GM12878 (cell line): Measurements from ENCODE around the gene SLX4IP. TPM values are rescaled to one million over a fixed set of nuclear protein-coding genes. Genes with fewer than 3 reads are reported as not detected.

Experiments
- ATAC-seq: fragments of 200-7000 bp; cut with Tn5 transposase; 3 replicates; pipeline ENCODE4 v1.9.1; 2020; ENCODE audit warnings: mild to moderate bottlenecking, moderate library complexity
- BruUV-seq: library from RNA; stranded (reverse); fragments of 400-500 nt; replicated peaks from 2 replicates; lab custom pipeline; 2021; lab: Mats Ljungman, UMichigan
- CTCF ChIA-PET: fragments of 300-600 bp; sonication (Branson Sonifier 250); formaldehyde crosslinking; extraction: SDS; loops from one replicate; lab custom pipeline; 2021; ENCODE audit warnings: inconsistent platforms; lab: Yijun Ruan, JAX
- POLR2A ChIA-PET: fragments of 350-600 bp; formaldehyde crosslinking; extraction: SDS; loops from one replicate; lab custom pipeline; 2021; ENCODE audit warnings: inconsistent platforms; lab: Charles Lee
- RAD21 ChIA-PET: fragments of 300-600 bp; sonication (Branson Sonifier 250); formaldehyde crosslinking; loops from one replicate; lab custom pipeline; 2023; ENCODE audit warnings: antibody characterized with exemption; ENCODE audit not compliant: unreplicated experiment; lab: Charles Lee
- SMC1A ChIA-PET: fragments of 300-600 bp; sonication (Branson Sonifier 250); formaldehyde crosslinking; loops from one replicate; lab custom pipeline; 2023; ENCODE audit not compliant: unreplicated experiment, uncharacterized antibody; lab: Charles Lee
- DNase-seq: peaks from one replicate; pipeline ENCODE4 v3.0.0-alpha.2; 2011; ENCODE audit warnings: low read depth, low spot score
- FAIRE-seq: peaks from 3 replicates; lab custom pipeline; 2011; peaks lifted over from hg19 to GRCh38; lab: Jason Lieb, UNC
- H2AFZ ChIP-seq: 2 replicates; pipeline ENCODE4 v1.6.0; 2011; ENCODE audit warnings: low read depth, low read length, control low read depth; ENCODE audit not compliant: control insufficient read depth
- H3K27ac ChIP-seq: 2 replicates; pipeline ENCODE4 v1.5.1; 2011; ENCODE audit warnings: control low read depth; ENCODE audit not compliant: control insufficient read depth, insufficient read depth
- H3K27me3 ChIP-seq, 2 experiments: replicated peaks in 1 of 2; 2 replicates each; pipeline versions ENCODE4 v1.6.0 to v1.6.1; 2011; ENCODE audit warnings: low read length in 1 of 2; ENCODE audit not compliant: control insufficient read depth in 2 of 2, insufficient read depth in 2 of 2
- H3K36me3 ChIP-seq, 2 experiments: 2 replicates each; pipeline ENCODE4 v1.5.1; 2011; ENCODE audit warnings: low read length in 1 of 2; ENCODE audit not compliant: control insufficient read depth in 2 of 2, insufficient read depth in 2 of 2
- H3K4me1 ChIP-seq: 2 replicates; pipeline ENCODE4 v1.6.1; 2011; ENCODE audit warnings: mild to moderate bottlenecking, low read length, moderate library complexity, mixed read lengths; ENCODE audit not compliant: control insufficient read depth, insufficient read depth
- H3K4me2 ChIP-seq: 2 replicates; pipeline ENCODE4 v1.6.0; 2011; ENCODE audit warnings: control low read depth; ENCODE audit not compliant: control insufficient read depth, insufficient read depth
- H3K4me3 ChIP-seq: fragments of 200-600 bp; sonication (generic); 2 replicates; pipeline ENCODE4 v1.5.1; 2016
- H3K79me2 ChIP-seq: 2 replicates; pipeline ENCODE4 v1.6.0; 2011; ENCODE audit warnings: low read length; ENCODE audit not compliant: control insufficient read depth, insufficient read depth
- H3K9ac ChIP-seq: 2 replicates; pipeline ENCODE4 v1.8.0; 2011; ENCODE audit warnings: low read length, control low read depth, mixed read lengths; ENCODE audit not compliant: control insufficient read depth, insufficient read depth
- H3K9me3 ChIP-seq: replicated peaks from 3 replicates; pipeline ENCODE4 v1.5.1; 2011; ENCODE audit warnings: mild to moderate bottlenecking, low read length; ENCODE audit not compliant: control insufficient read depth, insufficient read depth
- H4K20me1 ChIP-seq: 2 replicates; pipeline ENCODE4 v1.6.0; 2011; ENCODE audit not compliant: control insufficient read depth, insufficient read depth
- ATF3 ChIP-seq: IDR thresholded peaks from 2 replicates; pipeline ENCODE4 v1.6.1; 2011; ENCODE audit warnings: low read depth, mild to moderate bottlenecking, low read length, moderate library complexity, borderline replicate concordance; ENCODE audit errors: extremely low read depth
- CHD1 ChIP-seq: IDR thresholded peaks from 2 replicates; pipeline ENCODE4 v1.6.1; 2012; ENCODE audit warnings: low read depth, low read length, improper control_type of control experiment
- IKZF1 ChIP-seq: fragments of 450-650 bp; conservative IDR thresholded peaks from 2 replicates; pipeline ENCODE4 v1.6.1; 2017; ENCODE audit warnings: antibody characterized with exemption, mild to moderate bottlenecking
- NFYA ChIP-seq: IDR thresholded peaks from 2 replicates; pipeline ENCODE4 v1.6.1; 2011; ENCODE audit warnings: low read depth, mild to moderate bottlenecking, low read length, improper control_type of control experiment, borderline replicate concordance
- PAX5 ChIP-seq: IDR thresholded peaks from 2 replicates; pipeline ENCODE4 v1.6.1; 2011; ENCODE audit warnings: low read depth, low read length, borderline replicate concordance
- POLR2A ChIP-seq: IDR thresholded peaks from 2 replicates; pipeline ENCODE4 v1.6.1; 2011; ENCODE audit warnings: low read depth, mild to moderate bottlenecking, low read length
- SMAD5 ChIP-seq: IDR thresholded peaks from 2 replicates; pipeline ENCODE4 v1.6.1; 2016; ENCODE audit warnings: antibody characterized with exemption, low read depth
- SUZ12 ChIP-seq: fragments of 200-600 bp; sonication (generic); IDR thresholded peaks from one replicate; pipeline ENCODE4 v1.6.1; 2018; ENCODE audit warnings: antibody characterized with exemption, mild to moderate bottlenecking; ENCODE audit not compliant: unreplicated experiment
- TBL1XR1 ChIP-seq: IDR thresholded peaks from 2 replicates; pipeline ENCODE4 v1.6.1; 2012; ENCODE audit warnings: low read depth, low read length, improper control_type of control experiment
- WGBS: methylation state at CpG from one replicate; pipeline ENCODE4 v1.1.6; 2016; ENCODE audit warnings: low lambda C conversion rate; ENCODE audit not compliant: insufficient replicate concordance, insufficient coverage; ENCODE audit errors: missing lambda C conversion rate; 5-methylcytosine and 5-hydroxymethylcytosine counted together
- in situ Hi-C: fragments of 300-500 bp; cut with MboI; formaldehyde crosslinking; loops from 9 replicates; pipeline ENCODE4 v1.14.3; 2018; ENCODE audit warnings: mixed read lengths
- intact Hi-C: fragments of 100-400 bp; cut with micrococcal nuclease; formaldehyde crosslinking; loops from one replicate; pipeline ENCODE4 v1.14.2; 2022; ENCODE audit not compliant: unreplicated experiment
- polyA plus RNA-seq, 11 experiments: library from polyadenylated mRNA; depleted of rRNA in 4 of 11; unstranded in 6 of 11; stranded (reverse) in 5 of 11; fragments of >200 nt; fragmentation: Nextera tagmentation in 4 of 11; fragmentation: Illumina TruSeq in 1 of 11; extraction: Ambion mirVana in 4 of 11; extraction: Trizol in 1 of 11; gene quantifications; 1 replicate in 1 of 11; 2 replicates in 10 of 11; pipeline versions ENCODE4 v1.2.1 to v1.2.3, GENCODE V29; 2011 to 2016; ENCODE audit warnings: inconsistent platforms in 2 of 11, missing spikeins in 2 of 11, low read depth in 1 of 11
- total RNA-seq, 4 experiments: library from RNA; depleted of rRNA in 3 of 4; stranded (reverse); fragments of >200 nt in 3 of 4; fragmentation: Illumina TruSeq in 1 of 4; extraction: Trizol in 1 of 4; gene quantifications; 2 replicates each; pipeline versions ENCODE4 v1.2.1 to v1.2.3, GENCODE V29; 2013 to 2021

Gene SLX4IP
- total and polyA plus RNA-seq, 10 of the 15 experiments (the other 5 are each of a cell fraction or from before 2014, with no cell fraction given), result 2.2 to 11.0 (median 6.3) TPM

DNA sequence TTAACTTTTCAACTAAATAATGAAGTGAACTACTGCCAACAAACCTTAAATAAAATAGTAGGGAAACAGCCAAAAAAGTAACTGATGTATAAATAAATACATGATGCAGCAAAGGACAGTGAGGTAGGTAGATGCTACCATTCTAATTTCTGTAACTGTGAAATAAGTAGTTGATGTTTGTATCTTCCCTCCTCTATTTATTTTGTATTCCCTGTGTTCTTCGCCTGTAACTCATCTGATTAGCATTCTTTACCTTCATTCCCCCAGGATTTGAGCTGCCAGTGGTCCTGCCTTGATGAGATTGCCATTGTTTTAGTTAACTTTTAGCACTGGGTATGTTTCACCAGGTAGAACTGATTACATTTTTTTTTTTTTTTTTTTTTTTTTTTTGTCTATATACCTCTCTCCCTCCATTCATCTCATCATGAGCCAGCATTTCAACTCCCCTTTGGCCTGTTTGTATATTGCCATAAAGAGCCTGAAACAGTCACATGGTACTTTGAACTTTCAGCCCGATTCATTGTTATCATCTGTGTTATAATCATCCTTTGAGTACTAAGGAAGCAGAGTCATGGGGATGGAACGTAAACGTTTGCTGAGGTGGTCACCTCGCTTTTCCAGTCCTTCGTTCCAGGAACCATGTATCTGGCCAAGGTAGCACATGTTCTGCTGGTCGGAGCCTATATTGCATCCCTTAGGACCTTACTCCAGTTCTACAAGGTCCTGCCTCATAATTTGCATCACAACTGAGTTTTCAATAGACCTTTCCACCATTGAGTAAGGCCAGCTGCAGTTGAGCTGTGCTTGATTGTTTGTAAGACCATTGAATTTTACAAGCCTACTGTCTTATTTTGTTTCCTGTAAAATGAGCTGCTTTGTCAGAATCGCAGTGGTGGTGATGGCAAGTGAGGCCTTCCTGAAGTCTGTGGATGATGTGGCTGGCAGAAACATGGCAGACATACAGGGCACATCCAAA, 131.1 kb downstream of the SLX4IP start:
- ChIA-PET POLR2A (no interaction called here), CTCF (interaction anchor here (1.0 to 2.0 kb wide), 2 partner anchors 13 to 14 kb away, joined by 4 to 7 read pairs; no protein-coding TSS in a partner anchor), RAD21 (no interaction called here), SMC1A (interaction anchor here (0.7 to 2.1 kb wide), 4 partner anchors 11 to 105 kb away, joined by 3 to 8 read pairs (median 4); no protein-coding TSS in a partner anchor)
- Histone ChIP-seq H3K9ac (no peak overlapping the region), H3K4me1 (0 out of 2 replicates have a peak, but pooled peaks cover 2% of the 10 kb centered on the region), H4K20me1 (no peaks in the 10 kb centered on the region), H2AFZ (no peak overlapping the region), H3K36me3 (peaks cover 2 to 9% of the 10 kb centered on the region in 2 experiments; a peak in 2 of 4 replicates), H3K9me3 (peaks cover 2% of the 10 kb centered on the region; the same call in 1 of the 3 replicates), H3K27ac (no peak overlapping the region), H3K79me2 (no peaks in the 10 kb centered on the region), H3K27me3 (no peaks in the 10 kb centered on the region), H3K4me2 (no peak overlapping the region), H3K4me3 (no peak overlapping the region)
- DNase-seq, result no peak
- no peak for ATAC-seq
- WGBS, result 96% methylated on average over 7 of the region's 8 CpGs
- in situ Hi-C loops (no loop called here), intact Hi-C loops (no loop called here)
- TF ChIP-seq SMAD5 (no peak), NFYA (no peak), SUZ12 (no peak), IKZF1 (no peak), ATF3 (no peak), POLR2A (no peak), TBL1XR1 (no peak), CHD1 (no peak), PAX5 (no peak)
- no peak for FAIRE-seq
- no TSS peak for BruUV-seq
